K562 (cell line): ENCODE data around the gene KCNK4. TPM values are rescaled to one million over a fixed set of nuclear protein-coding genes. Genes with fewer than 3 reads are reported as not detected.

Source experiments
- BRCA1 ChIP-seq, 2 experiments: fragments of 450-650 bp in 1 of 2; sonication (generic) in 1 of 2; formaldehyde crosslinking in 1 of 2; IDR thresholded peaks; 2 replicates each; pipeline versions ENCODE4 v1.5.0 to v1.6.1; 2017 to 2020; ENCODE audit warnings: mild to moderate bottlenecking in 1 of 2, missing genetic modification reagents in 1 of 2
- CREB3 ChIP-seq: fragments of 450-650 bp; conservative IDR thresholded peaks from 2 replicates; pipeline ENCODE4 v1.6.1; 2016; ENCODE audit warnings: missing genetic modification characterization, low read depth, mild to moderate bottlenecking, missing compliant biosample characterization, moderate library complexity
- FOXA1 ChIP-seq: fragments of 450-650 bp; IDR thresholded peaks from 2 replicates; pipeline ENCODE4 v1.6.1; 2016; ENCODE audit warnings: mild to moderate bottlenecking, borderline replicate concordance
- FOXO4 ChIP-seq: fragments of 450-650 bp; formaldehyde crosslinking; IDR thresholded peaks from 2 replicates; pipeline ENCODE4 v1.4.0; 2020; ENCODE audit warnings: mild to moderate bottlenecking, moderate library complexity
- JUNB ChIP-seq: fragments of 450-650 bp; formaldehyde crosslinking; conservative IDR thresholded peaks from 2 replicates; pipeline ENCODE4 v1.4.0; 2020; ENCODE audit warnings: mild to moderate bottlenecking
- KLF13 ChIP-seq: fragments of 450-650 bp; IDR thresholded peaks from 2 replicates; pipeline ENCODE4 v1.6.1; 2016; ENCODE audit warnings: missing genetic modification characterization, low read depth, mild to moderate bottlenecking, missing compliant biosample characterization, moderate library complexity, borderline replicate concordance
- SP1 ChIP-seq: sonication (generic); formaldehyde crosslinking; IDR thresholded peaks from 2 replicates; pipeline ENCODE4 v1.8.1; 2022; ENCODE audit warnings: mild to moderate bottlenecking, missing genetic modification reagents
- SRF ChIP-seq, 2 experiments: fragments of 250-450, 450-650 bp in 1 of 2; sonication (Bioruptor Pico) in 1 of 2; sonication (generic) in 1 of 2; formaldehyde crosslinking; IDR thresholded peaks; 2 replicates each; pipeline versions ENCODE4 v1.5.0 to v1.5.1; 2020 to 2022; ENCODE audit warnings: mild to moderate bottlenecking in 1 of 2, missing genetic modification reagents in 1 of 2
- TBL1XR1 ChIP-seq, 2 experiments: IDR thresholded peaks; 2 replicates each; pipeline ENCODE4 v1.6.1; 2012; ENCODE audit warnings: improper control_type of control experiment in 2 of 2, low read length in 2 of 2, mild to moderate bottlenecking in 1 of 2
- ZNF12 ChIP-seq: sonication (generic); formaldehyde crosslinking; IDR thresholded peaks from 2 replicates; pipeline ENCODE4 v1.4.0; 2020; ENCODE audit warnings: mild to moderate bottlenecking, missing genetic modification reagents
- polyA plus RNA-seq, 8 experiments: library from polyadenylated mRNA; depleted of rRNA in 4 of 8; stranded (reverse) in 5 of 8; unstranded in 3 of 8; fragments of >200 nt; fragmentation: Nextera tagmentation in 2 of 8; fragmentation: Illumina TruSeq in 1 of 8; extraction: Ambion mirVana in 2 of 8; extraction: Trizol in 1 of 8; gene quantifications; 2 replicates each; pipeline versions ENCODE4 v1.2.1 to v1.2.3, GENCODE V29; 2011 to 2014; ENCODE audit warnings: inconsistent platforms in 1 of 8, missing spikeins in 1 of 8
- total RNA-seq, 7 experiments: library from RNA; depleted of rRNA in 6 of 7; stranded (reverse); fragments of >200 nt in 6 of 7; fragmentation: Illumina TruSeq in 2 of 7; extraction: Trizol in 2 of 7; gene quantifications; 2 replicates each; pipeline versions ENCODE4 v1.2.1 to v1.2.3, GENCODE V29; 2011 to 2021; ENCODE audit warnings: low replicate concordance in 1 of 7
- TF ChIP-seq, protein P1 (sequence below): fragments of 200-800 bp; sonication (Bioruptor generic); IDR thresholded peaks from 2 replicates; pipeline ENCODE4 v1.6.1; 2017; ENCODE audit warnings: missing genetic modification characterization, missing compliant biosample characterization
- TF ChIP-seq, protein P2 (sequence below): fragments of 450-650 bp; IDR thresholded peaks from 2 replicates; pipeline ENCODE4 v1.6.1; 2018; ENCODE audit not compliant: partially characterized antibody
- TF ChIP-seq, protein P3 (sequence below): sonication (generic); formaldehyde crosslinking; IDR thresholded peaks from 2 replicates; pipeline ENCODE4 v1.5.0; 2020; ENCODE audit warnings: missing genetic modification reagents

The KCNK4 gene
- total and polyA plus RNA-seq, 9 of the 15 experiments (the other 6 are each of a cell fraction or from before 2014, with no cell fraction given): not detected

GRCh38 chr11:64246871-64247728 is 44.0 kb upstream of the KCNK4 start, which contains the start of gene PPP1R14B (continued):
- TF ChIP-seq, protein P1, sequence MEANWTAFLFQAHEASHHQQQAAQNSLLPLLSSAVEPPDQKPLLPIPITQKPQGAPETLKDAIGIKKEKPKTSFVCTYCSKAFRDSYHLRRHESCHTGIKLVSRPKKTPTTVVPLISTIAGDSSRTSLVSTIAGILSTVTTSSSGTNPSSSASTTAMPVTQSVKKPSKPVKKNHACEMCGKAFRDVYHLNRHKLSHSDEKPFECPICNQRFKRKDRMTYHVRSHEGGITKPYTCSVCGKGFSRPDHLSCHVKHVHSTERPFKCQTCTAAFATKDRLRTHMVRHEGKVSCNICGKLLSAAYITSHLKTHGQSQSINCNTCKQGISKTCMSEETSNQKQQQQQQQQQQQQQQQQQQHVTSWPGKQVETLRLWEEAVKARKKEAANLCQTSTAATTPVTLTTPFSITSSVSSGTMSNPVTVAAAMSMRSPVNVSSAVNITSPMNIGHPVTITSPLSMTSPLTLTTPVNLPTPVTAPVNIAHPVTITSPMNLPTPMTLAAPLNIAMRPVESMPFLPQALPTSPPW (CRISPR knock-in tag): peak; percentile 80
- TF ChIP-seq TBL1XR1 (IDR thresholded peaks at IDR 0.05; ENCODE audit: low read length in 2 of 2) (no peak), ZNF12 (0 out of 2 replicates have a peak, but pooled peaks have one; percentile 43), BRCA1 (IDR thresholded peaks at IDR 0.05) (no peak), BRCA1 (CRISPR knock-in tag; IDR thresholded peaks at IDR 0.05) (no peak), FOXO4 (CRISPR knock-in tag) (no peak), KLF13 (tag) (peak; percentile 82; the same call in 1 of the 2 replicates), FOXA1 (no peak), JUNB (CRISPR knock-in tag) (no peak), CREB3 (tag) (0 out of 2 replicates have a peak, but pooled peaks have one; percentile 12), SP1 (CRISPR knock-in tag) (peak; percentile 61; the same call in 1 of the 2 replicates), SRF (CRISPR knock-in tag; IDR thresholded peaks at IDR 0.05) (peak in 1 of 2 experiments; percentile 72; a peak in 1 of 4 replicates)
- TF ChIP-seq, protein P2, sequence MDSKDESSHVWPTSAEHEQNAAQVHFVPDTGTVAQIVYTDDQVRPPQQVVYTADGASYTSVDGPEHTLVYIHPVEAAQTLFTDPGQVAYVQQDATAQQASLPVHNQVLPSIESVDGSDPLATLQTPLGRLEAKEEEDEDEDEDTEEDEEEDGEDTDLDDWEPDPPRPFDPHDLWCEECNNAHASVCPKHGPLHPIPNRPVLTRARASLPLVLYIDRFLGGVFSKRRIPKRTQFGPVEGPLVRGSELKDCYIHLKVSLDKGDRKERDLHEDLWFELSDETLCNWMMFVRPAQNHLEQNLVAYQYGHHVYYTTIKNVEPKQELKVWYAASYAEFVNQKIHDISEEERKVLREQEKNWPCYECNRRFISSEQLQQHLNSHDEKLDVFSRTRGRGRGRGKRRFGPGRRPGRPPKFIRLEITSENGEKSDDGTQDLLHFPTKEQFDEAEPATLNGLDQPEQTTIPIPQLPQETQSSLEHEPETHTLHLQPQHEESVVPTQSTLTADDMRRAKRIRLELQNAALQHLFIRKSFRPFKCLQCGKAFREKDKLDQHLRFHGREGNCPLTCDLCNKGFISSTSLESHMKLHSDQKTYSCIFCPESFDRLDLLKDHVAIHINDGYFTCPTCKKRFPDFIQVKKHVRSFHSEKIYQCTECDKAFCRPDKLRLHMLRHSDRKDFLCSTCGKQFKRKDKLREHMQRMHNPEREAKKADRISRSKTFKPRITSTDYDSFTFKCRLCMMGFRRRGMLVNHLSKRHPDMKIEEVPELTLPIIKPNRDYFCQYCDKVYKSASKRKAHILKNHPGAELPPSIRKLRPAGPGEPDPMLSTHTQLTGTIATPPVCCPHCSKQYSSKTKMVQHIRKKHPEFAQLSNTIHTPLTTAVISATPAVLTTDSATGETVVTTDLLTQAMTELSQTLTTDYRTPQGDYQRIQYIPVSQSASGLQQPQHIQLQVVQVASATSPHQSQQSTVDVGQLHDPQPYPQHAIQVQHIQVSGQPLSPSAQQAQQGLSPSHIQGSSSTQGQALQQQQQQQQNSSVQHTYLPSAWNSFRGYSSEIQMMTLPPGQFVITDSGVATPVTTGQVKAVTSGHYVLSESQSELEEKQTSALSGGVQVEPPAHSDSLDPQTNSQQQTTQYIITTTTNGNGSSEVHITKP: peak; percentile 75
- TF ChIP-seq, protein P3, sequence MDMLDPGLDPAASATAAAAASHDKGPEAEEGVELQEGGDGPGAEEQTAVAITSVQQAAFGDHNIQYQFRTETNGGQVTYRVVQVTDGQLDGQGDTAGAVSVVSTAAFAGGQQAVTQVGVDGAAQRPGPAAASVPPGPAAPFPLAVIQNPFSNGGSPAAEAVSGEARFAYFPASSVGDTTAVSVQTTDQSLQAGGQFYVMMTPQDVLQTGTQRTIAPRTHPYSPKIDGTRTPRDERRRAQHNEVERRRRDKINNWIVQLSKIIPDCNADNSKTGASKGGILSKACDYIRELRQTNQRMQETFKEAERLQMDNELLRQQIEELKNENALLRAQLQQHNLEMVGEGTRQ (CRISPR knock-in tag): no peak; the same call in 1 of the 2 replicates
